GM12878 (cell line): ENCODE results near the gene DNHD1. TPM values are rescaled to one million over a fixed set of nuclear protein-coding genes. Genes with fewer than 3 reads are reported as not detected.

Experiments
- ATAC-seq: fragments of 200-7000 bp; cut with Tn5 transposase; 3 replicates; pipeline ENCODE4 v1.9.1; 2020; ENCODE audit warnings: mild to moderate bottlenecking, moderate library complexity
- BruUV-seq: library from RNA; stranded (reverse); fragments of 400-500 nt; replicated peaks from 2 replicates; lab custom pipeline; 2021; lab: Mats Ljungman, UMichigan
- CTCF ChIA-PET: fragments of 300-600 bp; sonication (Branson Sonifier 250); formaldehyde crosslinking; extraction: SDS; loops from one replicate; lab custom pipeline; 2021; ENCODE audit warnings: inconsistent platforms; lab: Yijun Ruan, JAX
- POLR2A ChIA-PET: fragments of 350-600 bp; formaldehyde crosslinking; extraction: SDS; loops from one replicate; lab custom pipeline; 2021; ENCODE audit warnings: inconsistent platforms; lab: Charles Lee
- RAD21 ChIA-PET: fragments of 300-600 bp; sonication (Branson Sonifier 250); formaldehyde crosslinking; loops from one replicate; lab custom pipeline; 2023; ENCODE audit warnings: antibody characterized with exemption; ENCODE audit not compliant: unreplicated experiment; lab: Charles Lee
- SMC1A ChIA-PET: fragments of 300-600 bp; sonication (Branson Sonifier 250); formaldehyde crosslinking; loops from one replicate; lab custom pipeline; 2023; ENCODE audit not compliant: unreplicated experiment, uncharacterized antibody; lab: Charles Lee
- DNase-seq: peaks from one replicate; pipeline ENCODE4 v3.0.0-alpha.2; 2011; ENCODE audit warnings: low read depth, low spot score
- FAIRE-seq: peaks from 3 replicates; lab custom pipeline; 2011; peaks lifted over from hg19 to GRCh38; lab: Jason Lieb, UNC
- H2AFZ ChIP-seq: 2 replicates; pipeline ENCODE4 v1.6.0; 2011; ENCODE audit warnings: low read depth, low read length, control low read depth; ENCODE audit not compliant: control insufficient read depth
- H3K27ac ChIP-seq: 2 replicates; pipeline ENCODE4 v1.5.1; 2011; ENCODE audit warnings: control low read depth; ENCODE audit not compliant: control insufficient read depth, insufficient read depth
- H3K27me3 ChIP-seq, 2 experiments: replicated peaks in 1 of 2; 2 replicates each; pipeline versions ENCODE4 v1.6.0 to v1.6.1; 2011; ENCODE audit warnings: low read length in 1 of 2; ENCODE audit not compliant: control insufficient read depth in 2 of 2, insufficient read depth in 2 of 2
- H3K36me3 ChIP-seq, 2 experiments: 2 replicates each; pipeline ENCODE4 v1.5.1; 2011; ENCODE audit warnings: low read length in 1 of 2; ENCODE audit not compliant: control insufficient read depth in 2 of 2, insufficient read depth in 2 of 2
- H3K4me1 ChIP-seq: 2 replicates; pipeline ENCODE4 v1.6.1; 2011; ENCODE audit warnings: mild to moderate bottlenecking, low read length, moderate library complexity, mixed read lengths; ENCODE audit not compliant: control insufficient read depth, insufficient read depth
- H3K4me2 ChIP-seq: 2 replicates; pipeline ENCODE4 v1.6.0; 2011; ENCODE audit warnings: control low read depth; ENCODE audit not compliant: control insufficient read depth, insufficient read depth
- H3K4me3 ChIP-seq: fragments of 200-600 bp; sonication (generic); 2 replicates; pipeline ENCODE4 v1.5.1; 2016
- H3K79me2 ChIP-seq: 2 replicates; pipeline ENCODE4 v1.6.0; 2011; ENCODE audit warnings: low read length; ENCODE audit not compliant: control insufficient read depth, insufficient read depth
- H3K9ac ChIP-seq: 2 replicates; pipeline ENCODE4 v1.8.0; 2011; ENCODE audit warnings: low read length, control low read depth, mixed read lengths; ENCODE audit not compliant: control insufficient read depth, insufficient read depth
- H3K9me3 ChIP-seq: replicated peaks from 3 replicates; pipeline ENCODE4 v1.5.1; 2011; ENCODE audit warnings: mild to moderate bottlenecking, low read length; ENCODE audit not compliant: control insufficient read depth, insufficient read depth
- H4K20me1 ChIP-seq: 2 replicates; pipeline ENCODE4 v1.6.0; 2011; ENCODE audit not compliant: control insufficient read depth, insufficient read depth
- E2F4 ChIP-seq: IDR thresholded peaks from 2 replicates; pipeline ENCODE4 v1.6.1; 2012; ENCODE audit warnings: low read depth, low read length, improper control_type of control experiment
- NRF1 ChIP-seq: conservative IDR thresholded peaks from 2 replicates; pipeline ENCODE4 v1.6.1; 2011; ENCODE audit warnings: mild to moderate bottlenecking, low read depth, low read length, improper control_type of control experiment
- TCF7 ChIP-seq: IDR thresholded peaks from 2 replicates; pipeline ENCODE4 v1.6.1; 2014; ENCODE audit warnings: antibody characterized with exemption, borderline replicate concordance
- ZBTB33 ChIP-seq: fragments of 450-650 bp; IDR thresholded peaks from 2 replicates; pipeline ENCODE4 v1.6.1; 2017; ENCODE audit warnings: mild to moderate bottlenecking
- ZNF622 ChIP-seq: fragments of 450-650 bp; IDR thresholded peaks from 2 replicates; pipeline ENCODE4 v1.6.1; 2017; ENCODE audit warnings: mild to moderate bottlenecking, inconsistent platforms
- WGBS: methylation state at CpG from one replicate; pipeline ENCODE4 v1.1.6; 2016; ENCODE audit warnings: low lambda C conversion rate; ENCODE audit not compliant: insufficient replicate concordance, insufficient coverage; ENCODE audit errors: missing lambda C conversion rate; 5-methylcytosine and 5-hydroxymethylcytosine counted together
- in situ Hi-C: fragments of 300-500 bp; cut with MboI; formaldehyde crosslinking; loops from 9 replicates; pipeline ENCODE4 v1.14.3; 2018; ENCODE audit warnings: mixed read lengths
- intact Hi-C: fragments of 100-400 bp; cut with micrococcal nuclease; formaldehyde crosslinking; loops from one replicate; pipeline ENCODE4 v1.14.2; 2022; ENCODE audit not compliant: unreplicated experiment
- polyA plus RNA-seq, 11 experiments: library from polyadenylated mRNA; depleted of rRNA in 4 of 11; unstranded in 6 of 11; stranded (reverse) in 5 of 11; fragments of >200 nt; fragmentation: Nextera tagmentation in 4 of 11; fragmentation: Illumina TruSeq in 1 of 11; extraction: Ambion mirVana in 4 of 11; extraction: Trizol in 1 of 11; gene quantifications; 1 replicate in 1 of 11; 2 replicates in 10 of 11; pipeline versions ENCODE4 v1.2.1 to v1.2.3, GENCODE V29; 2011 to 2016; ENCODE audit warnings: inconsistent platforms in 2 of 11, missing spikeins in 2 of 11, low read depth in 1 of 11
- total RNA-seq, 4 experiments: library from RNA; depleted of rRNA in 3 of 4; stranded (reverse); fragments of >200 nt in 3 of 4; fragmentation: Illumina TruSeq in 1 of 4; extraction: Trizol in 1 of 4; gene quantifications; 2 replicates each; pipeline versions ENCODE4 v1.2.1 to v1.2.3, GENCODE V29; 2013 to 2021

DNHD1 gene
- total and polyA plus RNA-seq, 10 of the 15 experiments (the other 5 are each of a cell fraction or from before 2014, with no cell fraction given), result 0.99 to 16.9 (median 8.6) TPM

GRCh38 chr11:6599881-6600390 is 102.9 kb downstream of the DNHD1 start (continued):
- no peak for TF ChIP-seq E2F4
- no peak for TF ChIP-seq ZNF622
- TF ChIP-seq ZBTB33, result no peak
- TF ChIP-seq TCF7, result no peak
- TF ChIP-seq, all 136 proteins: peak for 0

DNA sequence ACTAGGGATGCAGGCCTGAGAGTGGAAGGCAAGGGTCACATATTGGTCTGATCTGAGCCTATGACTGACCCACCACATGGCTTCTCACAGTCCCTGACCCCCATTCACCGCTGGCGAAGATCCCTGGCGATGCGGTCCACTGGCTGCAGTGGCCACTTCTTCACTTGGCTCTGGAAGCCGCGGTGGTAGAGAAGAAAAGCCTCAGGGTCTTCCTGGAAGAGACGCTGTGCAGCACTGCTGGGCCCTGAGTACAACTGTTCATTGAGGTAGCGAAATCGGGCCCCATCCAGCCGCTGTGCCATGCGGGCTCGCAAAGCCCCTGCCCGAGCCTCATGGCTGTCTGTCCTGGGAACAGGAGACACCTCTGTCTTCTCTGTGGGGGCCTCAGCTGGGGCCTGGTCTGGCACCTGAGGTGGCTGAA is 104.0 kb downstream of the DNHD1 start:
- BruUV-seq, result no TSS peak
- ChIA-PET POLR2A (no interaction called here), SMC1A (no interaction called here), CTCF (no interaction called here), RAD21 (interaction anchor here (4.8 kb wide), 1 partner anchor 81 kb away, joined by 60 read pairs; the partner anchor contains the start of gene MRPL17)
- Histone ChIP-seq H3K27me3 (no peaks in the 10 kb centered on the region), H3K9ac (0 out of 2 replicates have a peak overlapping the region, but pooled peaks have one; percentile 4), H3K4me1 (peaks cover 6% of the 10 kb centered on the region; the same call in 1 of the 2 replicates), H3K27ac (no peak overlapping the region), H3K4me2 (peak overlapping the region; percentile 96), H3K4me3 (no peak overlapping the region), H3K36me3 (peaks cover 11 to 18% of the 10 kb centered on the region in 2 experiments), H3K79me2 (peaks cover 61% of the 10 kb centered on the region), H3K9me3 (no peaks in the 10 kb centered on the region), H2AFZ (no peak overlapping the region), H4K20me1 (no peaks in the 10 kb centered on the region)
- DNase-seq (no peak), ATAC-seq (no peak), FAIRE-seq (no peak)
- intact Hi-C loops, result loop anchor here (10.0 kb wide), 1 partner anchor 216 kb away; no protein-coding TSS in a partner anchor
- TF ChIP-seq NRF1, result no peak
- WGBS, result 100% methylated on average over 13 of the region's 13 CpGs
- in situ Hi-C loops, result no loop called here
